Measurements from ENCODE around the gene TSR3.

The TSR3 gene

DNA sequence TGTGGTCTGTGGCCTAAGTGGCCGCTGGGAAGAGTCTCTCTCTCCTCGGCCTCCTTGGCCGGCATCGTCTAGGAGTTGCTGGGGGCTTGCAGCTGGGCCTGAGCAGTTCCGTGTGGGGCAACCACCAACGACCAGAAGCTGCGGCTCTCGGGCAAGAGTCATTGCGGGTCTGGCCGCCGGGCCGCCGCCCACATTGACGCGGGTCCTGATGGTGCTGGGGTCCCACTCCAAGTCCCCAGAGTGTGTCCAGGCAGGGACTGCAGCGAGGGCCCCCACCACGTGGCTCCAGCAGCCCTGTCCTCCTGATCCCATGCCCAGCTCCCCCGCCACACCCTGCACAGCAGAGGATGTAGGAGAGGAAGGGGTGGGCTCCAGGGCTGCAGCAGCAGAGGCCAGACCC lies 31.9 kb upstream of the TSR3 start:
- DNase-seq (ENCODE audit: extremely low read depth, low read depth), result no peak
- TF ChIP-seq, protein P1, sequence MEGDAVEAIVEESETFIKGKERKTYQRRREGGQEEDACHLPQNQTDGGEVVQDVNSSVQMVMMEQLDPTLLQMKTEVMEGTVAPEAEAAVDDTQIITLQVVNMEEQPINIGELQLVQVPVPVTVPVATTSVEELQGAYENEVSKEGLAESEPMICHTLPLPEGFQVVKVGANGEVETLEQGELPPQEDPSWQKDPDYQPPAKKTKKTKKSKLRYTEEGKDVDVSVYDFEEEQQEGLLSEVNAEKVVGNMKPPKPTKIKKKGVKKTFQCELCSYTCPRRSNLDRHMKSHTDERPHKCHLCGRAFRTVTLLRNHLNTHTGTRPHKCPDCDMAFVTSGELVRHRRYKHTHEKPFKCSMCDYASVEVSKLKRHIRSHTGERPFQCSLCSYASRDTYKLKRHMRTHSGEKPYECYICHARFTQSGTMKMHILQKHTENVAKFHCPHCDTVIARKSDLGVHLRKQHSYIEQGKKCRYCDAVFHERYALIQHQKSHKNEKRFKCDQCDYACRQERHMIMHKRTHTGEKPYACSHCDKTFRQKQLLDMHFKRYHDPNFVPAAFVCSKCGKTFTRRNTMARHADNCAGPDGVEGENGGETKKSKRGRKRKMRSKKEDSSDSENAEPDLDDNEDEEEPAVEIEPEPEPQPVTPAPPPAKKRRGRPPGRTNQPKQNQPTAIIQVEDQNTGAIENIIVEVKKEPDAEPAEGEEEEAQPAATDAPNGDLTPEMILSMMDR (IDR thresholded peaks at IDR 0.05; ENCODE audit: low read depth, low read length), result no peak

DNA sequence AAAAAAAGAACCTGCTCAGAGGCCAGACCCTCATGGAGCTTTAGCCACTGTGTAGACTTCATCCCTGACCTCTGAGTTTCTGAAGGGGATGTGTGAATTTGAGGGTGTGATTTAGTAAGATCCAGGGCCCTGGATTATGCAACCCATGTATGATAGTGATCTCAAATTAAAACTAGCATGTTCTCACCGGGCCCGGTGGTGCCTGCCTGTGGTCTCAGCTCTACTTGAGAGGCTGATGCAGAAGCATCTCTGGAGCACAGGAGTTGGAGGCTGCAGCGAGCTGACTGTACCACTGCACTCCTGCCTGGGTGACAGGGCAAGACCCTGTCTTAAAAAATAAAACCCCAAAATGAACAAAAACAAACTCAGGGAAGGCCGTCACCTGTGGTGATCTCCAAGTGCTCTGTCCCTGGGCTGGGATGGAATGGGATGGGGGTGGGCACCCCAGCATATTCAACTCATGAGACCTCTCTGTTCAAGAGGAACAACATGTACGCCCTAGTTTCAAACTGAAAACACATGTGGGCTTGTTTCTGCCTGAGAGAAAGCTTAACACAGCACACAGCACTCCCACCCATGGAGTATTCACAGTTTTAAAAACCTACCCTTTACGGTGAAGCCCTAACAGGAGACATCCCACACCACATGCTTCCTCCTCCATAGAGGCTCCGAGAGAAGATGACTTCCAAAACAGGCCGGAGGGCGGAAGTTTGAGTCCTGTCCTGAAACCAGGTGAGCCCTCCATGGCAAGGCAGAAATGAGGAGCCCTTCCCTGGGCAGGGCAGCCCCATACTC lies 30.1 kb upstream of the TSR3 start:
- no peak for DNase-seq (ENCODE audit: extremely low read depth, low read depth)
- TF ChIP-seq, protein P1 (IDR thresholded peaks at IDR 0.05; ENCODE audit: low read depth, low read length), result no peak

DNA sequence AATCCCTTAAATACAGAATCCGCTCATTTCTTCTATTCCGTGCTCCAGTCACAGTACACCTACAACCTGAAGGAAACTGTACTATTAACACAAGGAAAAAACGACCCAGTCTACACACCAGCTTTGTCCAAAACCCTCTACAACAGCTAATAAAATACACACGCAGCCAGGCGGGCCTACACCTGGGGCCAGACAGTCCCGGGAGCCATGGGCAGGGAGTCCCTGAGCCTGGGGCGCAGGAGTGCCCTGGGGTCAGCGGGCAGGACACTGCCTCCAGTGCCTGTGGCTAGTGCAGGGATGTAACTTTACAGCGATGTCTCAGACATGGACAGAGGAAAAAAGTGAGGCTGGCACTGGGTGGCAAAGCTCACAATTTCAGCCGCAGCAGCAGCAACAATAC lies 28.5 kb upstream of the TSR3 start:
- DNase-seq (ENCODE audit: extremely low read depth, low read depth), result no peak
- TF ChIP-seq, protein P1 (IDR thresholded peaks at IDR 0.05; ENCODE audit: low read depth, low read length), result no peak

DNA sequence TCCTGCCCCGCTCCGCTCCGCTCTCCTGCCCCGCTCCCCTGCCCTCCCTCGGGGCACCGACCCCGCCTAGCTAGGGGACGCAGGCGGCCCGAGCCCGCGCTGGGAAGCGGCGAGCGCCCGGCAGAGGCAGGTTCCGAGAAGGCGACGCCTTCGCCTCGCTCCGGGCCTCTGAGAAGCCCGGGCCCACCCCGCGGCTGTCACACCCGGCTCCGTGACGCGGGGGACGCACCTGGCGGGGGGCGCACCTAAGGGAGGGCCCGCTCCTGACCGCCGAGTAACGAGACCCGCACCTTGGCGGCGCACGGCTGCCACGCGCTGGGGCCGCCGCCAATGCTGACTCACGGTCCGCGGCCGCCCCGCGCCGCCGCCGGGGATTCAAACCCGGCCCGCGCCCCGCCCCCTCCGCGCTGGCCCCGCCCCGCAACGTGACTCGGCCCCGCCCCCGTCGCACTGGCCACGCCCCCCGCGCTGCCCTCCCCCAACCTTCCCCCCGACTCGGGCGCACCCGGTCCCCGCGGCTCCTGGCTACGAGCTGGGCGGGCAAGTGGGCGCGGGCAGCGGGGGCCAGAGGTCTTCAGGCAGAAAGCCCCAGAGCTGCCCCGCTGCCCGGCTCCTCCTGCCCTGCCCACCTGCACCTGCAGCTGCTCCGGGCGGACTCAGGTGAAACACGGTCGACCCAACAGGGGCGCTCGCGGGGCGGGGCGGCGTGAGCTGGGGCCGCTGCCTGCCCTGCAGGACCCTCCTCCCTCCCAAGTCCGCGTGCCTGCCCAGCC lies 27.8 kb upstream of the TSR3 start:
- TF ChIP-seq, protein P1 (IDR thresholded peaks at IDR 0.05; ENCODE audit: low read depth, low read length), result no peak

DNA sequence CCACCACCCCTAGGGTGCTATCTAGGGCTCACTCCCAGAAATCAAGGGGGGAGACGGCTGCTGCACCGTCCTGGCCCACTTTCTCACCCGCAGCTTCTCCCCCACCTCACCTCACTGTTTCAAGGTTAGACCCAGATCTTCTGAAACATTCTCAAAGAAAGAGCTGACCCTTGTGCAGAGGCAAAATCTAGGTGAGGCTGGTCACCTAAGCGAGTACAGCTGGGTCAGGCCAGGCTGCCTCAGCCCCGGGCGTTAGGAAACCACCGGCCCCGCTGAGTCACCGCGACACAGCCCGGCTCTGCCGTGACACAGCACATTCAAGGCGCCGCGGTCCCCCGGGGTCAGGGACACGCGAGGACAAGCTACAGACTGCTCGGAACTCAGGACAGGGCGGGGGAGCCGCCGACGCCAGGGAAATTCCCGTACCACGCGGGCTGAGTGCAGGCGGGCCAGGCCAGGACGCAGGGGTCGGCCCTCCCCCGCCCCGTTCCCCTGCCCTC lies 27.2 kb upstream of the TSR3 start:
- TF ChIP-seq, protein P1 (IDR thresholded peaks at IDR 0.05; ENCODE audit: low read depth, low read length), result no peak
- peak; percentile 52 for DNase-seq (ENCODE audit: extremely low read depth, low read depth)

More for the DNA sequence above, 27.8 kb upstream of the TSR3 start:
- no peak for DNase-seq (ENCODE audit: extremely low read depth, low read depth)

DNA sequence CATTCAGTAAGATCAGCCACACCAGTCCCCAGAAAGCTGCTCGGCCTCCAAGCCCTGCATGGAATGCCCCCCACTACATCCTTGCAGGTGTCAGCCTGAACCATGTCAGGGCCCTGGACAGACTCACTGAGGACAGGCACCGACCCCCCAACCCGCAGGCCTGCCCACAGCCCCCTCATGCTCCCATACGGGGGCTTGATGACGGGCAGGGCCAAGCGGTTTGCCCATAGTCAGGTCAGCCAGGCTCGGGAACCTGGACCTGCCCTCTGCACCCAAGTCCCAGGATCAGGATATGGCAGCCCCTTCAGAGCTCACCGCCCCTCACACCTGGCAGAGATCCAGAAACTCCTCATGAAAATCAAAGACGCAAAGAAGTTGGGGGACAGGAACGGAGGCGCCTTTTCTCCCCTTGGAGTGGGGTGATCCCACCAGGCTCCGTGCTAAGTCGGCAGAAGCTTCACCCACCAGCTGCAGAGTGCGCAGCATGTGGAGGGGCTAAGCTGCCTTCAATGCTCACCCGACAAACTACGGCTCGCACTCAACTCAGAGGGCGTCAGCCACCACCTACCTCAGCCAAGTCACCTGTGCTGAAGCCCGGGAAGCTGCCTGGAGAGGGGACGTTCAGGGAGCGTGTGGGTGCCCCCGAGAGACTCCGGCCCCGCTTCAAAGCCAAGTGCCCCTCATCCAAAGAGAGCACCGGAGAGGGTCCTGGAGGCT lies 26.6 kb upstream of the TSR3 start:
- TF ChIP-seq, protein P1 (IDR thresholded peaks at IDR 0.05; ENCODE audit: low read depth, low read length), result no peak
- no peak for DNase-seq (ENCODE audit: extremely low read depth, low read depth)

Measured in AG09319 (cell line).